HG03066 (cell line): ENCODE results near the gene MBNL1.

ENCODE experiments used
- ATAC-seq: cut with Tn5 transposase; IDR thresholded peaks from one replicate; pipeline ENCODE4 v1.9.1; 2021; ENCODE audit warnings: low read depth; ENCODE audit not compliant: unreplicated experiment

MBNL1 gene

DNA sequence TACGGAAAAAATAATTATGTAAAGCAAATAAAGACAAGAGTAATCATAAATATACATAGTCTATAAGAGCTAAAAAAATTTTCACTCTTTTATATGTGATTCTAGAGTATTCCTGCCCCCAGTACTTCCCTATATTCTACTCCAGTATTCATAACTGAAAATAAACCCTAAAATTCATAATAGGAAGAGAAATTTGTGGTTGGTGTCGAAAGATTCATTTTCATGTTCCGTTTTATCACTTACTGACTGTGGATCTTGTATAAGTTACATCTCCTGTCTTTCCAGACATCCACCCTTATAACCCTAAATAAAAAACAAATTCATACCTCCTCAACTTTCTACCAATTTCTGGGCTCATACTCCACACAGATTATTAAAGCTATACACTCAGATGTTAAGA is 16.0 kb upstream of the MBNL1 start:
- ATAC-seq, result no peak

DNA sequence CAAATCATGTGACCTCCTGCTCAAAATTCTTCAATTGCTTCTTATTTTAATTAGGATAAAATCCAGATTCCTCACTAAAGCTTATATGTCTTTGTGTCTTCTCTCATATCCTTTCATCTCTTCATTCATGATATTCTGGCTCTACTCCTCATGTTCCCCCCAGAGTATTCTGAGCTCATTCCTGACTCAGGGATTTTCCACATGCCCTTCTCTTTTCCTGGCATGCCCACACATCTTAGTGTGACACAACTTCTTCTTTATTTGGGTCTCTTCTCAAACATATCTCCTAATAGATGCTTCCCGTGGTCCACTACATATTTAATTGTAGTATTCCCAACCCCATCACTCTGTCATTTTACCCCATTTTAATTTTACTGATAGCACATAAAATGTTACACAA is 15.2 kb upstream of the MBNL1 start:
- ATAC-seq, result no peak

DNA sequence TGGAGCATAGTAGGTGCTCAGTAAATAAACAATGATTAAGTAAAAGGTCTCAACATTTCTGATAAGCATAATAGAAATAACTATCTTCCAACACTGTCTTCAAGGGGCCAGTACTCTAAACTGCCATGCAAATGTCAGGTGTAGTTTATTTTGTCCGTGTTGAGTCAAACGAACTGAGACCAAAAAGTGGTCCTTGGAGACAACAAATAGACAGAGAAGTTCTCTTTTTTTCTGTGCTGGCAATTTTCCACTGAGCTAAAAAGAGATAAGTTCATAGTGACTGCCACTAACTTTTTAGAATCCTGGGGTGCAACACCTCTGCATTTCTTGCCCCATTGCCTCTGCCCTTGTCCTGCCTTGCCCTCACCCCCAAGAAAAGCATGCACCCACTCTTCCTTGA is 14.7 kb upstream of the MBNL1 start:
- ATAC-seq, result no peak

DNA sequence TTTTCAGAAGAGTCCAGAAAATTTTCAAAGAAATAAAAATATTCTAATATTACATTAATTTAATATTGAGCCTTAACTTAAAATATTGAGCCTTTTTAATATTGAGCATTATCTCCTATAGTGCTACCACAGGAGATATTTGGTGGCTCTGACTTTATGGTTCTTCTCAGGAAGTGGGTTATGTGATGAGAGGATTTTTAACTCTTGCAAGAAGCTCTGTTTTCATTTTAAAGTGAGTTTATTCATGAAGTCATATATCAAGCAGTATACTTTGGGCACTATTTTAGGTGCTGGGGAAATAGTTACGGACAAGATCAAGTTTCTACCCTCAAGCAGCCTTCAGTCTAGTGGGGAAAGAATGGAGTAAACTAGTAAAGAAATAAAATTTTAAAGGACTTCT is 13.4 kb upstream of the MBNL1 start:
- no peak for ATAC-seq

DNA sequence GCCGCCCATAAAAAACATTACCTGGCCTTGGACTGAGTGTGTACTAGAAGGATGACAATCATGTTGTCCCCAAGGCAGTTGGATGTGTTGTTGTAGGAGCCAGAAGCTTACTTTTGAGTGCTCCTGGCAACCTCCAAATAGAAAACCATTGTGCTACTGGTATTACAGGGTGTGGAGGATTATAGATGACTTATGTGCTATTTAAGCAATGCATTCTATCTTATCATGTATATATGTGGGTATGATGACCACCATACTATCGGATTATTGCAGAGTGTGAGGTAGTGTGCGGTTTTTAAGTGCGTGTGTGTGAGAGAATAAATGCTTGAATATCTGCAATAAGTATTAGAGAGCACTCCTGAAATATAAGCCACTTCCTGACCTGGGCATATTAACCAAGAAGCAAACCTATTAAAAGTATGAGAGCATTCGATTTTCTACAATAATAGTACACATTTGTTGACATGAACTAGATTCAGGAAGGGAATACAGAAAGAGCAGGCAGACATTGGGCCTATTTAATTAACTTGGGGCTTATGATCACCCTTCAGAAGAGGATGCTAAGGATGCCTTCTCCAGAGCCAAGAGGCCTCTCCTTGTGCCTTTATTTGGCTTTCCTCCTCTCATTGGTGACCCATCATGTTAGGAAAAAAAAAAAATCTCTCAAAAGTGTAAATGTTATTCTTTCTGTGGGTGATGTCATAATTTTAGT is 11.7 kb upstream of the MBNL1 start:
- peak; percentile 7 for ATAC-seq

DNA sequence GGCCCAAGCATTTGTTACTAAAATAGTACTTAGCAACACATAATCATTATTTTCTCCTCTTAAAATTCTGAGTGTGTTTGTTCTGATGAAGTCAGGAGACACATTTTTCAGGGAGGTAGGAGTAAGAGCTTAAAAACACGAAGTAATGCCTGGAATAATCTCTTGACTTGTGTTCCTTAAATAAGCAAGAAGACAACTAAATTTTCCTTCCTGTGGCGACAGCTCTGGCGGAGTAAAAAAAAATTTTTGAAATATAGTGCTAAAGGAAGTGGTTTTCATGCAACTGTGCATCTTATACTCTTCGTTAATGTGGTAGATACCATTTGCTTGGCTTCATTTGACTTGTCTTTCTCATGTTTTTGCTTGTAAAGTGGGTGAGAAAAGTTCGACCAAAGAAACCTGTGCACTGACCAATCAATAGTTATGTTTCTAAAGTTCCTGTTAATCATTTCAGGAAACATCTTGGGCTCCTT is 11.1 kb upstream of the MBNL1 start:
- peak; percentile 77 for ATAC-seq

DNA sequence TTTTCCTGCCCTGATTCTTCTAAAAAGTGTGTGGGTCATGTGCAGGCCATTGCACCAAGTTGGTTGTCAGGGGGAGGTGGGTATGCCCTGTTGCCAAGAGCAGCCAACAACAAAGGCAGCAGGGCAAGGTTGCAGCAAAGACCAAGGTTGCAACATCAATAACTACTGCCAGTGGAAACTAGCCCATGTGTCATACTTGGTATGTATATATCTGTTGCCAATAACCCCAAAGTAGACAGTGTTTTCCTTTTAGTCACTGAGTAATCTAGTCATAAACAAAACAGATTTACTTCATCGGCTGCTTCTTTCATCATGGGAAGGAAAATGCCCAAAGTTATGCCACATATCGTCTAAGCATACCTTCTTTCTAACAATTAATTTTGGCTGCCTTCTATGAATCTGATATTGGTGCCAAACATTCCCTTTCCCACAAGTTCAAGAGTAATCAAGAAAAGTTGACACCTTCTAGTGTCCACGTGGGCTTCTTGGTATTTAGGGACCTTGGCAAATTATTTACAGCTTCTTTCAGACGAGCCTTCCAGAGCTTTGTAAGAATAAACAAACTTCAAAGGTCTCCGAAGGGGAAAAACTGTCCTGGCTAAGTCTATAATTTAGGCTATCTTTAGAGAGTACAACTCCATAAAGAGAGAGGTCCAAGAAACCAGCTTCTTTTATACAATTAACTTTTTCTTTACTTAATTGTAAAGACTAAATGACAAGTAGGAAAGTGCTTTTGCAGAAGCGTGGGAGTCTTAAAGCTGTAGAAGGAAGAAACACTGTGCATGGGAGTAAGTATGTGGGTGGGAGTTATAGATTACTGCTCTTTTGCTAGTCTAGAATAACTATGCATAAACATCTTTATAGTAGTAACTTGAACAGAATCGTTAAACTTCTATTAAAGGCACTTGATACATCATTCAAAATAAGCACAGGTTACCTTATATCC is 10.0 kb upstream of the MBNL1 start:
- peak; percentile 34 for ATAC-seq

DNA sequence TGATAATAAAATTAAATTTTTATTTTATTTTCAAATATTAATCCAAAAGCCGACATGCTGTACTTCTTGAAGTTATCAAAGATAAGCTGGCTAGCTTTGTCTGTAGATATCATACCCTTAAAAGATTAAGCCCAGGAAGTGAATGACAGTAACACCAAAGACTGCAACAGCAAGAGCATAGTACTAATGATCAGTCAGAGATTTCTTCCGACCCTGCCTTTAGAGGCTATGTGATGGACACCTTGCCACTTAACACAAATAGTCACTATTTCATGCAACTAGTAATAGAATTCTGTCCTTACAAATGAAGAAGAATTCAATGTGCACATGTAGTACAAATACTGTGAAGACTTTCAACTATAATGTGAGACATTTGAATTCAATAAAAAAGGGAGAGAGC is 9.3 kb upstream of the MBNL1 start:
- ATAC-seq, result no peak

DNA sequence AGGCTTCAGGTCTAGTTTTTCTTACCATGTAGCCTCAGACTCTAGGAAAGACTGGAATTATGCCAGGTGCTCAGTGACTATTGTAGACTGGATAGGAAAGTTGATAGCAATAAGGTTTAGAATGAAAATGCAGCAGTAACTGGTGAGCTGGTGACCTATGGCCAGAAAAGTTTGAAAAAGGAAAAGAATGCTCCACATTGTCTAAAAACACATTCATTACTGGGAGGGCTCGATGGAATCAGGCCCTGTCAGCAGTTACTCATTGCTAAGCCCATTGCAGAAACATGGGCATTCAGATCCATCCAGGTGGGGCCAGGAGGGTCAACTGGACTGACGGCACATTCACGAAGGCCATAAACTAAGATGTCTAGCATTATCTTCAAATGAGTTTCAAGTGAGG is 8.7 kb upstream of the MBNL1 start:
- ATAC-seq, result no peak

DNA sequence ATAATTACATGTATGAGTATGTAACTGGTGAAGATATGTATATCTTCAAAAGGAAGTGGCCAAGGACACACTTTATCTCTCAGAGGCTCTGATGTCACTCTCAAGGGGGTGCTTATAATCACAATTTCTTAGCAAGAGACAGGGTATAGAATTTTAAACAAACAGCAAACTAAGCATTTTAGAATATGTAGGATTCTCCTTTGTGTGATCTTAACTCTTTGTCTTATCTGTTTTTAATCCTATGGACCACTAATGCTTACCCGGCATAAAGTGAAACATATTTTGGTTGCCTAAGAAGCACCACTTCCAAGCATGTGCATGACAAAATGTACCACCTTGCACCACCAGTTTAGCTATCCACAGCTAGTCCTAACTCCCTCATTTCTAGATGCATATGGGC is 8.2 kb upstream of the MBNL1 start:
- ATAC-seq, result no peak

DNA sequence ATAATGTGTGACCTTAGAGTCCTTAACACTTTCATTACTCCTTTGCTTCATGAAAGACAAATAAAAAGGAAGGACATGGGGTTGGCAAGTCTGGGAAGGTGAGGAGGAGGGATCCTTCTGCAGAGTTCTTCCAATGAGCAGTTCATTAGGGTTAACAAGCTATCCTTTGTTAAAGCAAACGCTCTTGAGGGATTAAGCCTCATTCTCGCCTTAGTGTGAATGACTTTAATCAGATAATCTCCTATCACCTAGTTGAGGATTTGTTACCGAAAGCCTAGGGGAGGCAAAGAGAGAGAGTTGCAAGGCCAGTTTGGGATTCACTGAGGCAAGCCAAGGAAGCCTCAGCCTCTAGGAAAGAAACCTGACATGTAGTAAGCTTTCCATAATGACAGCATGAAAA is 7.4 kb upstream of the MBNL1 start:
- ATAC-seq, result no peak

DNA sequence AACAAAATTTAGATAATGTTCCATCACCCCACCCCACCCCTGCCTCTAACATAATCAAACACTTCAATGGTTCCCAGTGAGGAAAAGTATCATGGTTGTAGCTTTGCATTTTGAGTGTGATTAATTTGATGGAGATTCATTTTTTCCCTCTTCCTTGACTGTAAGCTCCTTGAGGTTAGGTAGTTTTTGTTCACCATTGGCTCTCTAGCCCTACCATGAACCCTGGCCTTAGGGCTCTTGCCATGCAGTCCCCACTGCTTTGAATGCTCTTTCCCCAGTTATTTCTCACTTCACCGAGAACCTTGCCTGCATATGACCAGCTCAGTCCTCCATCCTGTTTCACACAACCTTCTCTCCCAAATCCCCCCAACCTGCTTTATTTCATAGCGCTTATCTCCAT is 5.0 kb upstream of the MBNL1 start:
- ATAC-seq, result no peak

DNA sequence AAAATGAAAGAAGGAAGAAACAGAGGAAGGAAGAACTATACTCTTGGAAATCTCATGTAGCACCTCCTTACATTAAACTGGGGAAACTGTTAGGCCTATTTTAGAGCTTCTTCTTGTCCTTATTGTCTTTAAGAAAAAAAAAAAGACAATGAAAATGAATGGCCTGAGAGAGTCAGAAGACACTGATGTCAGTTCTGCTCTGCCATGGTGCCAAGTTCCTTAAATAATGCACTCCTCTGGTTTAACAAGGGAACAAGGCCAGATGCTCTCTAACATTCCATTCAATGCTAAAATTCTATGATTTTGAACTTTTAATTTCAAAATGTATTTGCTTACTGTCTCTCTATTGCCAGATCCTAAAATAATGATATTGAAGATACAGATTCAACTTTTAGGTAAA is 4.4 kb upstream of the MBNL1 start:
- no peak for ATAC-seq

DNA sequence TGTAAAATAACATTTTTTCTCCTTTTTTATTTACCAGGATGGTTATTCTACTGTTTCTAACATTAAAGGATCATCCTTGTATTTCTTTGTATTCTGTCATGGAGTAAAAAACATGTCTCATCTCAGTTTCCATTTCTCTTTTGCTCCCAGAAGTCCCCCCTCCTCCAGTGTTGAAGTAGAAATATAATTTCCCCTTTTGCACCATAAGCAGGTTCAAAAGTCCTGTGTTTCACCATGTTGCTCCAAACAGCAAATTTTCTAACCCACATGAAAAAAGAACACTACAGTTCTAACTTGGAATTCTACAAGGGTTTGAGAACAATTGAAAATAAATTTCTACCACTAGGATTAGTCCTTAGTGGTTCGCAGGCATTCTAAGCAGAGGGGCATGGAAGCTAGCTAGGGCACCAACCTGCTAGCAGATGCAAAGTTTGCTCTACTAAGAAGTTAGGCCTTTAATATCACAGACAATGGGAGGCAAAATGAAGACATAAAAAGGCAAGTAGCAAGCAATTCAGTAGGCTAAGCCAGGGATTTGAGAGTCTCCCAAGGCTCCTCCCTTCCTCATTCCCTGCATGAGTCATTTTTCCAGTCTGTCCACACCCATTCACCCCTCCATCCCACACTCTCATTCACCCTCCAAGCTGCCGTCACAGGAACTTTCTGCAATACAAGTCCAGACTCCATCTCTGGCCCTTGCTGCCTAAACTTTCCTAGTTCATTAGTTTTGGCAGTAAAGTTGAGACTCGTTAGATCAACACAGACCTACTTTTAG is 2.3 kb upstream of the MBNL1 start:
- no peak for ATAC-seq

DNA sequence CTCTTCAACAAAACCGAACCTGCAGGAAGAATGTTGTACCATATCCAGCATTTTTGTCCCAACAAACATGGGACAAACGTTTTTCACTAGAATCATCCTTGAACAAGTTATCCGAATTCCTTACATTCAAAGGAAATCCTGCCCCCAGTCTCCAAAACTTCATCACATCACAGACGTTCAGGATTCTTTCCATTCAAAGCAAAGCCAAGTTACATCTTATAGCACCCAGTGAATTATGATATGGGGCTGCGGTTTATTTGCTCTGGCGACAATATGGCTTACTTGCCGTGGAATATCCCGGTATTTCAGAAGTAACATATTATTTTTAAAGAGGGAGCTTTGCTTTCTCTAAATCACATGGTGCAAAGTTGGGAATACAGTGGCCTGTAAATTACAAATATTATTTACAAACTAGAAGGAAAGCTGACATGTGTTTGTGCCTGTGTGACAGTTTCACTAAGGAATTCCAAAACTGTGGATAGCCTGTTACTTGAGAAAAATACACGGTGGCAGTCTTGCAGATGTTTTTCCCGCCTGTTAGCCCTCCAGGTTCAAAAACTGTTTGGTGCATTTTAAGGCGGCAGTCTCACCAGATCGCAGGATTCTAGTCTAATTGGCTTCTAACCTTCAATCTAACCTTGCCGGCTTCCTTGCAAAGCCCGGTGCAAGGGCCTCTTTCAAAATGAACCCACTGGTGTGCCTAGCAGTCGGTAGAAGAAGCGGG is 736 bp upstream of the MBNL1 start:
- ATAC-seq, result no peak

DNA sequence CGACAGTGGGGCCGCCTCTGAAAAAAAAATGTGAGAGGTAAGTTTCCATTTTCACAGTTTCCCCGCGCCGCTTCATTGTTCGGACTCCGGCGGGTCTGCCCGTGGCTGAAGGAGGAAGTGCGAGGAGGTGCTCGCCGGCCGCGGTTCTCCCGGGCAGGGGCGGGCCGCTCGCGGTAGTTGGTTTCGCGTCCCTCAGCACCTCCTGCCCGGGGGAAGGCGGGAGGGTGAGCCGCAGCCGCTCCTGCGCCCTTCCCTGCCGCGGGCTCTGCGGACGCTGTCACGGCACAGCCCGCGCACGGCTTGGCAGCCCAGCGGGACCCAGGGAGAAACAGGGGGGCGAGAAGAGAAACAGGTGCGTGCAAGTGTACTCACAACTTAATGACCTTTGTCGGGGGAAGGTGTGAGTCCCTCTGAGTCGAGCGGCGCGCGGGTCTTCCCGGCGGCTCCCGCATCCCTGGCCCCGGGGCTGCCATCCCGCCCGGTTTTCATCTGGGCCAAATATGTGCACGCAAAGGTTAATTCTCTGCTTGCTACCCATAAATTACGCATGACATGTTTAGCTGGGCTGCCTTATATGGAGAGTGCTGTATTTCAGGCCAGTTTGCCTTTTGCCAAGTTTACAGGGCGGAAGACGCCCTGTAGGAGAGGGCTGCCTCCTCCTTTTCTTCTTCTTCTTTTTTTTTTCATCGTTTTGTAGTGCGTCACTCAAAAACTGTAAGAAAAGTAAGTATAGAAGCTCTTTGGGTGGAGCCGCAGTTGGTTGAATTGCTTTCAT is 514 bp downstream of the MBNL1 start:
- ATAC-seq, result peak; percentile 61

DNA sequence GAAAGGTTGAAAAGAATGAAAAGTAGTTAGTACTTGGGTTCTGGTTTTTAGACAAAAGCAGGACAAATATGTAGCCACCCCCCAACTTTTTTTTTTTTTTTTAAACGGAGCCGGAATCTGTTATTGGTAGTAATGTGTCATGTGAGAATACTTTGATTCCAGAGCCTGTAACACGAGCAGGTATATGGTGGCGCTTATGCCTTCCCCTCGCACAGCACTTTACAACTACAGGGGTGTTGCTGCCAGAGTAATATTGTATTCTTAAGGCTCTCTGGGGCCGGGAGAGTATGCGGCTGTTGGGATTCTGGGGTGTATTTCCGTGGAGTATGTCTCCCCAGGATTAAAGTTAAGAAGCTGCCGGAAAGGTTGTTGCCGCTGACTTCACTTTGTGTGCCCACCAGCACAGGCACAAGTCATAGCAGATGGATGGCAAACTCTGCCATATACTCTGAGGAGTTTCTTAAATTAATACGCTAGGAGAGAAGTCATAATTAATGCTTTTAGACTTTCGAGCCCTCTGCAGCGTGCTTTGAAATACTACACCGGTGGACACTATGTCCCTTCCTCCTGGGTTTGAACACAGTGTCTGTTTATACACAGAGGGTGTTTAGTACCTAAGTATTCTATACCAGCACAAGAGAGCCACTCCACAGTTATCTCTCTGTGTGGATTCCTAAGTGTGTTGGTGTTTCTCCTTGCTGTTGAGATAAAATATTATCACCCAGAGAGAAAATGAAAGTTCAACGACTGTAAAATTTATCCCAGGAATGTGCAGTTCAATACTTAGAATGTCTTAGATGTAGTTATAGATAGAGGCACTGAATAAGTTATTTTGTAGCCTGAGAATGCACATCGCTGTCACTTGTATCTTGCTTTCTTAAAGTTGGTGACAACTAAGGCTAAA is 1.4 kb downstream of the MBNL1 start:
- no peak for ATAC-seq

DNA sequence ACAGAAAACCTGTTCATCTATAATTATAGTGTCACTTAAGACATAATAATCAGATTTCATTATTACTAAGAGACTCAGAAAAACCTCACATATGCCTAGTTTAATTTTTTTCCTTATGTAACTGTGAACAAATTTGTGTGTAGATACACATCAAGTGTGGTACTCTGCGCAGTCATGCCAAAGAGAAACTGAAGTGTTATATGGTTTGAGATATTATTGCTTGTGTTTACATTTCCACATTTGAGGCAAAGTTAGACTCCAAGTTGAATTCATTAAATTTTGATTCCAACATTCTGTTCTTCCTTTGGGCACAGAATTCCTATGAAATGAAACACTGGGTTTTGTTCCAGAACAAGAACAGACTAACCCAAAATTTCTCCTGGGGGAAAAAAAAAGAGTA is 2.2 kb downstream of the MBNL1 start:
- ATAC-seq, result no peak
